ENCODE measurements around the gene XCL2. TPM values are rescaled to one million over a fixed set of nuclear protein-coding genes. Genes with fewer than 3 reads are reported as not detected.
"Not testable (repeated sequence)": the region's sequence is repeated elsewhere in the genome, so short reads cannot be mapped to it uniquely, and the experiment has no call there.

The XCL2 gene
- polyA plus RNA-seq, 1 donor from 2014 or later = not detected

DNA sequence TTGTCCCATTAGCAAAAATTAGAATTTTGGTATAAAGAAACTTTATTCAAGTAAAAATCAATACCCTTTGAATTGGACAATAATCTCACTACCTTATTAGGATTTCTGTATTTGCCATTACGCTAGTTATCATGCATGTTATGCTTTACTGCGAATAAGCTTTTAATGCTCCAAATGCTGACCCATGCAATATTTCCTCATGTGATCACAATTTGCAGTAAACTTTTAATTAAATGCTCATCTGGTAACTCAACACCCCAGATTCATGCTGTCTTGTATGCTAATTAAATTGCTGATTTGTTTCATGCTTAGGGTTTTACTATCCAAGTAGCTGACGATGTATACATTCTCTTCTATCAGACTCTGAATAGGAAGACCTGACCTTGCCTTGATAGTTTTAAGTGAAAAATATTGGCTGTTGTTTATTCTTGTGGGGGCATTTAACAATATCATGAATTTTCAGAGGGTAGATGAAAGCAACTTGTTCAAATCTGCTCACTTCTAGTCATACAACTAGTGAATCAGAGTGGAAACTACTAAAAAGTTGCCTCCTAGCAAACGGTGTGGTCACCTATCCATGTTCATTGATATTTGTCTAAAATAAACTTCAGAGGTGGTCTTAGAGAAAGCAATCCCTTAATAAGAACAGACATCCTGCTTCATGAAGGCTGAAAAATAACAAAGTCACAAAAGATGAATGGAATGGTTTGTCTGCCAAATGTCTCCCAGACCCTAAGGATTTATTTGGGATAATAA lies 38.2 kb upstream of the XCL2 start:
- Histone ChIP-seq H3K4me2 (ENCODE audit: low read length) (no peak overlapping the region), H3K79me2 (replicated peaks; ENCODE audit: insufficient read depth, low read length) (no peaks in the 10 kb centered on the region), H3F3A (ENCODE audit: insufficient read depth, low read length, poor library complexity, severe bottlenecking) (no peaks in the 10 kb centered on the region), H3K9me2 (ENCODE audit: insufficient read depth, low read length) (no peaks in the 10 kb centered on the region), H4K20me1 (ENCODE audit: insufficient read depth) (no peaks in the 10 kb centered on the region), H2AFZ (ENCODE audit: low read depth, low read length) (no peak overlapping the region), H3K27ac (ENCODE audit: low read length) (no peak overlapping the region), H3K36me3 (ENCODE audit: insufficient read depth, low read length) (no peaks in the 10 kb centered on the region), H3K4me3 (ENCODE audit: low read length) (no peak overlapping the region), H3K9ac (ENCODE audit: low read length) (no peak overlapping the region), H3K27me3 (ENCODE audit: insufficient read depth, low read depth, low read length) (no peaks in the 10 kb centered on the region), H3K9me3 (ENCODE audit: low read length) (no peaks in the 10 kb centered on the region)
- no peak for TF ChIP-seq EP300 (conservative IDR thresholded peaks at IDR 0.05; ENCODE audit: poor library complexity, severe bottlenecking)

- not testable (repeated sequence) for H3K27me3 ChIP-seq (ENCODE audit: insufficient read depth, low read depth, low read length); H2AFZ ChIP-seq (ENCODE audit: low read depth, low read length); H3K27ac ChIP-seq (ENCODE audit: low read length); H3K4me3 ChIP-seq (ENCODE audit: low read length); H3K79me2 ChIP-seq (replicated peaks; ENCODE audit: insufficient read depth, low read length); H3K9me3 ChIP-seq (ENCODE audit: low read length); H3K9me2 ChIP-seq (ENCODE audit: insufficient read depth, low read length); H3K36me3 ChIP-seq (ENCODE audit: insufficient read depth, low read length); H3K4me2 ChIP-seq (ENCODE audit: low read length); H3K9ac ChIP-seq (ENCODE audit: low read length); H4K20me1 ChIP-seq (ENCODE audit: insufficient read depth); H3F3A ChIP-seq (ENCODE audit: insufficient read depth, low read length, poor library complexity, severe bottlenecking)
These were observed 37.2 kb upstream of the XCL2 start for GRCh38 chr1:168580991-168581390.

GRCh38 chr1:168580290-168580689 lies 36.5 kb upstream of the XCL2 start:
- H3K9me2 ChIP-seq (ENCODE audit: insufficient read depth, low read length); H3K27me3 ChIP-seq (ENCODE audit: insufficient read depth, low read depth, low read length); H3K4me2 ChIP-seq (ENCODE audit: low read length); H3K9ac ChIP-seq (ENCODE audit: low read length); H4K20me1 ChIP-seq (ENCODE audit: insufficient read depth); H3K36me3 ChIP-seq (ENCODE audit: insufficient read depth, low read length); H3K4me3 ChIP-seq (ENCODE audit: low read length); H3F3A ChIP-seq (ENCODE audit: insufficient read depth, low read length, poor library complexity, severe bottlenecking); H3K9me3 ChIP-seq (ENCODE audit: low read length); H3K79me2 ChIP-seq (replicated peaks; ENCODE audit: insufficient read depth, low read length); H2AFZ ChIP-seq (ENCODE audit: low read depth, low read length); H3K27ac ChIP-seq (ENCODE audit: low read length): not testable (repeated sequence)

- not testable (repeated sequence) for H3K9me3 ChIP-seq (ENCODE audit: low read length); H4K20me1 ChIP-seq (ENCODE audit: insufficient read depth); H3K79me2 ChIP-seq (replicated peaks; ENCODE audit: insufficient read depth, low read length); H3K4me3 ChIP-seq (ENCODE audit: low read length); H3K4me2 ChIP-seq (ENCODE audit: low read length); H3K36me3 ChIP-seq (ENCODE audit: insufficient read depth, low read length); H2AFZ ChIP-seq (ENCODE audit: low read depth, low read length); H3F3A ChIP-seq (ENCODE audit: insufficient read depth, low read length, poor library complexity, severe bottlenecking); H3K27ac ChIP-seq (ENCODE audit: low read length); H3K27me3 ChIP-seq (ENCODE audit: insufficient read depth, low read depth, low read length); H3K9me2 ChIP-seq (ENCODE audit: insufficient read depth, low read length); H3K9ac ChIP-seq (ENCODE audit: low read length)
These were observed 34.9 kb upstream of the XCL2 start for GRCh38 chr1:168578531-168579185.

GRCh38 chr1:168576245-168576688 lies 32.5 kb upstream of the XCL2 start, which contains the start of gene XCL1:
XCL1 (plus strand) TSS chr1:168576605; CDS start chr1:168576638, 33 bp downstream.
- H3K79me2 ChIP-seq (replicated peaks; ENCODE audit: insufficient read depth, low read length); H4K20me1 ChIP-seq (ENCODE audit: insufficient read depth); H3K4me3 ChIP-seq (ENCODE audit: low read length); H3K27me3 ChIP-seq (ENCODE audit: insufficient read depth, low read depth, low read length); H3K9me2 ChIP-seq (ENCODE audit: insufficient read depth, low read length); H3K4me2 ChIP-seq (ENCODE audit: low read length); H3K9ac ChIP-seq (ENCODE audit: low read length); H3K27ac ChIP-seq (ENCODE audit: low read length); H3K9me3 ChIP-seq (ENCODE audit: low read length); H3K36me3 ChIP-seq (ENCODE audit: insufficient read depth, low read length); H3F3A ChIP-seq (ENCODE audit: insufficient read depth, low read length, poor library complexity, severe bottlenecking); H2AFZ ChIP-seq (ENCODE audit: low read depth, low read length): not testable (repeated sequence)

DNA sequence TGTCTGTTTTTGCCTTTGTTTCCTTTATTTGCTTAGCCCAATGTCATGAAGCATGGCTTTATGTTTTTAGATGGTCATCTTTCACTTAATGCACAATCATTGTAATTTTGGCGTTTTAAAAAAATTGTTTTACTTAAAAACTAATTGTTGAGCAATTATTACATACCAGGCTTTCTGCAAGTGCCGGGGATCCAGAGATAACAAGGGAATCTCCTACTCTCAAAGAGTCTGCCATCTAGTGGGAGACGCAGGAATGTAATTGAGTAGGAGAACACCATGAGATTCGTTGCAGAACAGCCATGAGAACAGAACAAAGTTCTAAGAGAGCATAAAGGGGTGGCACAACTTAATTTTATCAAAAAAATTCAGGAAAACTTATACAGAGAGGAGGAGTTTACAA lies 30.4 kb upstream of the XCL2 start:
- H3F3A ChIP-seq (ENCODE audit: insufficient read depth, low read length, poor library complexity, severe bottlenecking); H4K20me1 ChIP-seq (ENCODE audit: insufficient read depth); H3K9me3 ChIP-seq (ENCODE audit: low read length); H3K79me2 ChIP-seq (replicated peaks; ENCODE audit: insufficient read depth, low read length); H3K9me2 ChIP-seq (ENCODE audit: insufficient read depth, low read length); H3K27ac ChIP-seq (ENCODE audit: low read length); H3K9ac ChIP-seq (ENCODE audit: low read length); H2AFZ ChIP-seq (ENCODE audit: low read depth, low read length); H3K4me3 ChIP-seq (ENCODE audit: low read length); H3K4me2 ChIP-seq (ENCODE audit: low read length); H3K36me3 ChIP-seq (ENCODE audit: insufficient read depth, low read length); H3K27me3 ChIP-seq (ENCODE audit: insufficient read depth, low read depth, low read length): not testable (repeated sequence)

Measured in neural cell (in vitro differentiated cells).